SKM-1 treated with dmso at 0.1 percent for 144 hours (cell line): ENCODE data around the gene WDR3.

Source experiments
- DNase-seq: peaks from one replicate; lab custom pipeline; 2025; ENCODE audit not compliant: unreplicated experiment; lab: John Stamatoyannopoulos, UW

The WDR3 gene

DNA sequence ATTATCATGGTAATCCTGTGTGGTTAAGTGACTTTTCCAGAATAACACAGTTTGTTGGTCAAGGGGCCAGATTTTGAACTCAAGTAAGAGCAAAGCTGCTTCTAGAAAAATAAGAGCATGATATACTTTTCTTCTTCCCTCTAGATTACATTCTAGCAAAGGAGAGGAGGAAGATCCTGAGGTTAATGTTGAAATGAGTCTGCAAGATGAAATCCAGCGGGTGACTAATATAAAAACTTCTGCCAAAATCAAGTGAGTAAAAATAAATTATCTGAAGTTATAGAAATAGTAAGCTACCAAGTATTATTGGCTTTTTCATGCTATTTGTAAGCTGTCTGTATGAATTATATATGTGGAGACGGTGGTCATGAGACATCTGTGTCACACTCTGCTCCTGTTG is 12.8 kb downstream of the WDR3 start:
- DNase-seq, result no peak

DNA sequence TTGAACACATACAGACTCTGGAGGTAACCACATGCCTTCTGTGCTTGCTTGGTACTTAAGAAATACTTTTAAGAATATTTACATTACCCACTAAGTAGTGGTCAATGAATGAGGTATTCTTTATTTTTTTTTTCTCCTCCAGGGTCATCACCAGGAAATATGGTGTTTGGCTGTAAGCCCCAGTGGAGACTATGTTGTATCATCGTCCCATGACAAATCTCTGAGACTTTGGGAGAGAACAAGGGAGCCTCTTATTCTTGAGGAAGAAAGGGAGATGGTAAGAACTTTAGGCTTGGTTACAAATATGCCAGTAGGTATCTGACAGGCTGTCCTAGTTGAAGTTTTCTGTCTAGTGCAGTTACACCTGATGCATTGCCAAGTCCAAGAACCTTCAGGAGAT is 22.8 kb downstream of the WDR3 start:
- DNase-seq, result no peak

DNA sequence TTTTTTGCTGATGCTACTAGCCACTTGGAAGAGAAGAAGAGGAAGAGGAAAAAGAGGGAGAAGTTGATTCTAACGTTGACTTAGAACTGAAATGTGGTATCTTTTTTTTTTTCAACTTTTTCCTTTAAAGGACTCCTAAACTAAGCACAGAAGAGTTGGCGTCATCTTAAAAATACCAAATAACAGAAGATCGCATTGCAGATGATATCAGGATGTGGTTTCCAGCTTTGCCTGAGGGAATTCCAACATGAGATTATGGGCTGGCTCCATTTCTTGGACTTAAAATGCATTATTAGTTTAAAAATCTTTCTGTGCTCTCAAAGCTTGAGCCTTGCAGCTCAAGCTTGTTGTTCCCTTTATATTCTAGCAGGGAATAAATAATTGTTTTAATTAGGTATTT is 29.8 kb downstream of the WDR3 start:
- no peak for DNase-seq

DNA sequence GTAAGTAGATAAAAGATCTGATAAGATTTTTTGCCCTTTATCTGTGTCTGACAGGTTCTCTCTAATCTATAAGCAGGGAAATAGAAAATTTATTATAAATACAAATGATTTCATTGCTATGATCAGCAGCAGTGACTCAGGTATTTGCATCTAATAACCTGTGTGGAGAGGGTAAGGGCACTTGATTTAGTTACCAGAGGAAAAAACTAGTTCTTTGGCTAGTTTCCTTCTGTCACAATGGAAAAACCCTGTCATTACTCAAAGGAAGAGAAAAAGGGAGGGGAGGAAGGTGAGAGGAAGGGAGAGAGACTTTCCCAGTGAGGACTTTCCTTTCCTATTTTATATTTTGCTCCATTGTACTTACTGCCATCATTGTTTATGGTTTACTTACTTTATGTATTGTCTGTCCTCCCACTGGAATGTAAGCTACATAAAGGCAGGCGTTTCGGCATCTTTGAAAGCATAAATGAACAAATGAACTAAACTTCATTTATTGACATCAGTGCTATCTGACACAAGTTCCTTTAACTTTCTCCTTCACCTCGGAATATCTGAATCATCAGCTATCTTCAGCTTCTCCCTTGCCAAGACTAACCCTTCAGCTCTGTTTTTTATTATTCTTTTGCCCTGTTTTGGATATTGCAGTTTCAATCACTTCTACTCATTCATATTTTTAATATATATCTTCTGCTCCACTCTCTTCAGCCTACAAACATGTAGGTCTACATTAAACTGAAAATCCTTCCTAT is 34.9 kb downstream of the WDR3 start:
- no peak for DNase-seq

DNA sequence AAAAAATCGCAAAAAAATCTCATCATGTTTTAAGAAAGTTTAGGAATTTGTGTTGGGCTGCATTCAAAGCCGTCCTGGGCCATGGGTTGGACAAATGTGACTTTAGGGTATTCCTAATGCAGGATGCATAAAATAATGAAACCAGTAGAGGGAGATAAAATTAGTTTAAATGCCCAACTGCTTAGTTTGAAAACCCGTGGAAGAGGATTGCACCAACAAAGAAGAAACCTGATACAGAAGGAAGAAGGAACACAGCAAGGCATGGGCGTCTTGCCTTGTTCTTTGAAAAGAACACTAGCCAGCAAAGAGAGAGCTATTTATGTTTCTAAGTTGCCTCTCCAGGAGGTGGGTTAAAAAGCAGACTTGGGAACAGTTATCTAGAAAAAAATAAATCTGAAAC is 37.9 kb downstream of the WDR3 start:
- DNase-seq, result peak; percentile 22

DNA sequence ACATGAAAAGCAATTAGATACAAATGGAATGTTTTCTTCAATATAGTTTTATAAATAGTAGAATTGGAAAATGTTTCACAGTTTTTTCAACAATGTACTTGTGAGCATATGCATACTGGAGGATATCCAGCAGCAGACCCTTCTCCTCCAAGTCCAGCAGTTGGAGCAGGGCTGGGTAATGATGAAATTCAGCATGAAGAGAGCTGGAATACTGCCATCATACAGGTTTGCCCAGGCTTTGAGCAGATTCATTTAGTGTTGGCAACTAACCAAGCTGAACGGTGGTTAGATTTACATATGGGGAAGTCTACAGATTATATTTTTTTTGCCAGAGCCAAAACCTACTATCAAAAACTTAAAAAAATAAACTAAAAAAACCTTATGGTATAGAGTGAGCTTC is 38.3 kb downstream of the WDR3 start:
- no peak for DNase-seq

DNA sequence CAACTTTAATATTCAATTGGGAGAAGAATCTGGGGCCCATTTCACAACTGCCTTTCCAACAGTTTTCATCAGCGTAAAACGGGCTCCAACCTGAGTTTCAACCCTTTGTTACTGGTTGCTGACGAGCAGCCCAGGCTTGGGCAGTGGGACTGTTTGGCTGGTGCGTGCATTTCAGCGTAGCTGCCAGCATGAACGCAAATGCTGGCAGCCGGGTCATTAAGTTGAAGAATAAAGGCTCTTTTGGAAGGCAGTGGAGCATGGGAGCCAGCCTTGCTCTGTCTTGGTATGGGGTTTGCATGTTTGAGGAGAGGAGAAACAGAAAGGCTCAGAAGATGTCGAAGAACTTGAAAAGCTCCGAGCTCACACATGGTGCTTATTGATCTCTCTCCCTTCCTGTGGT is 40.7 kb downstream of the WDR3 start:
- DNase-seq, result no peak

DNA sequence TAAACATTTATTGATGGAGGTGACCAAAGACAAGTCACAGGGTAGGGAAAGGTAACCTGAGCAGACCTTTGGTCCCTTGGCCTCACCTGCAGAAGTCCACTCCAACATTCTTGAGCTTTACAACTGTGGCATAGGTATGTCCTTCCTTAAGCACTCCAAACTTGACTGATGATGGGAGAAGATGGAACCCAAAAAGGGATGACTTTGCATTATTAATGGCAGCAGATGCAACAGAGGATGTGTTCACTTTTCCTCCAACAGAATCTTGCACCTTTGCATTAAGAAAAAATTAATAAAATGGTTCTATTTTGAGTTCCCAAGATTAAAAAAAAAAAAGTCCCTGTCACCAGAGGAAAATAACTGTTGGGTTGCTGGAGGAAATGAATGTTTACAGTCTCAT is 42.2 kb downstream of the WDR3 start:
- DNase-seq, result no peak

DNA sequence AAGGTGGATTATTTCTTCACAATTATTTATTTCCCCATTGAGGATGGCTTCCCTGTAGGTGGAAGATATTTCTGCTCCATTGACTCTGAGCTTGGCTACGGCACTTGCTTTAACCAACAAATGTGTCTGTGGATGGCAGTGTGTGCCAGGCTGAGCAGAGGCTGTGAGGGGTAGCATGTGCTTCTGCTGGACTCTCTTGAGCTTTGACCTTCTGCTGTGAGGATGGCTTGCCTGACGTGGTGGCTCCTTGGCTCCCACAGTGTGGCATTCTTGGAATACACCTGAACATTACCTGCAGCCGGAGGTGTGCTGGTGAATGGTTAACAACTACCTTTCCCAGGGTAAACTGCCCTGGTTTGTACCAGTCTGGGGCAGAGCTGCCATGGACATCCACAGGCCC is 46.8 kb downstream of the WDR3 start:
- no peak for DNase-seq

DNA sequence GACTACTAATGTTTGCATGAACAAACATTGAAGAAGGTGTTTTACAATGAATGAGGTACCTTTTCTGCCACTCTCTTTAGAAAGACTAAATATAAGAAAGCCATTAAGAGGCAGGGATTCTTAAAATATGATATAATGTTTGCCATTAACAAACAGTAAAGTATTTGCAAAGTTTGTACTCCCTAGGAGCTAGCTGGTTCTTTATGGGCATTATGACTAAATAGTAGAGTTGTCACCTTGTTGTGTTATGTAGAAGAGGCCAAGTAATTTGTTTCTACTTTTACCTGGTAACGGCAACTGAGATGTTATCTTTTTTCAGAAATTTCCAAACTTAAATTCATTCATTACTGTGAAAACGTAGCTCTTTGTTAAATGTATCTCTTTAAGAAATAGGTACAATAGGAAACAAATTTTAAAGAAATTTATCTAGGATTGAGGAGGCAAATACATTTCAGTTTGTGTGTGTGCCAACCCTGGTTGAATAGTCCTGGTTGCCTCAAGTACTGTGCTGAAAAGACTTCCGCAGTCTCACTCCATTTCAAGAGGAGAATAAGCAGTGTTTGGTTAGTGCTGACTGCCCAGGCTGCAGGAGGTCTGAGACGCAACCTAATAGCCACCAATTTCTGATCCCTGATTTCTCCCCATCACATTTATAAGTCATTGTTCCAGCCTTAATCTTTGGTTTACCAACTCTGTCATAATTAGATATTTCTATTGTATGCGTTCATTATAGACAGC is 52.1 kb downstream of the WDR3 start:
- no peak for DNase-seq

DNA sequence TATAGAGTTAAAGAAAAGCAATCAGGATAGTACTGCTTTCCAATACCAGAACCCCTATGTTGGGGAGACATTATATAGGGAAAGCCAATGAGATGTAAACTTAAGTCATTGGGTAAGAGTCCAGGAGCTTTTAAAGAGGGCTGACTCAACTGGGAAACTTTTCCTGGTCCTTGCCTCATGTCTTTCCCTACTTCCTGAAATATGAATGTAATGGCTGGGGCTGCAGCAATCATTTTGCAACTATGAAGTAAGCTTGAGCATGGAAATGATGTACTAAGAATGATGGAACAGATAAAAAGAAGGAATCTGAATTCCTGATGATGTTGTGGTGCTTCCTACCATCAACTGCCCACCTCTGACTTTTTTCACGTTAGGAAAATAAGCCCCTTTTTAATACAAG is 55.7 kb downstream of the WDR3 start:
- no peak for DNase-seq

DNA sequence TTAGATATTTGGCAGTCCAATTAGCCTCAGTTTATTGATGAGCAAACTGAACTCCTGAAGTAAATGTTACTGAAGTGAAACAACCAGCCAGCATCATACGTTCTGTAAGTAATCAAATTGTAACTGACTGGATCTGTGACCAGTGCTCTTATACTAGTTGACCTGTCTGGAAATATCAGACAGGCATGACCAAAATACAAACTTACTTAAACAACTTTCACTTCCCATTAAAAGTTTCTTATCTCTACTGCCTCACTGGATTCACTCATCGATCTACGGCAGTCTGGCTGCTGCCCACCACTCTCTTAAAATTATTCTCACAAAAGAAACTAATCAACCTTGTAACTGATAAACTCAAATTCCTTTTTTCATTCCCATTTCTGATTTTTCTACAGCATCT is 56.4 kb downstream of the WDR3 start:
- no peak for DNase-seq

DNA sequence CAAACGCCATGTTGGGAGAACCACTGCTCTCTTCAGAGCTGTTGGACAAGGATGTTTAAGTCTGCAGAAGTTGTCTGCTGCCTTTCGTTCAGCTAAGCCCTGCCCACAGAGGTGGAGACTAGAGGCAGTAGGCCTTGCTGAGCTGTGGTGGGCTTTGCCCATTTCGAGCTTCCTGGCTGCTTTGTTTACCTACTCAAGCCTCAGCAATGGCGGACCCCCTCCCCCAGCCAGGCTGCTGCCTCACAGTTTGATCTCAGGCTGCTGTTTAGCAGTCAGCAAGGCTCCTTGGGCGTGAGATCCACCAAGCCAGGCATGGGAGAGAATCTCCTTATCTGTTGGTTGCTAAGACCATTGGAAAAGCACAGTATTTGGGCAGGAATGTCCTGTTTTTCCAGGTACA is 74.8 kb downstream of the WDR3 start:
- DNase-seq, result no peak

DNA sequence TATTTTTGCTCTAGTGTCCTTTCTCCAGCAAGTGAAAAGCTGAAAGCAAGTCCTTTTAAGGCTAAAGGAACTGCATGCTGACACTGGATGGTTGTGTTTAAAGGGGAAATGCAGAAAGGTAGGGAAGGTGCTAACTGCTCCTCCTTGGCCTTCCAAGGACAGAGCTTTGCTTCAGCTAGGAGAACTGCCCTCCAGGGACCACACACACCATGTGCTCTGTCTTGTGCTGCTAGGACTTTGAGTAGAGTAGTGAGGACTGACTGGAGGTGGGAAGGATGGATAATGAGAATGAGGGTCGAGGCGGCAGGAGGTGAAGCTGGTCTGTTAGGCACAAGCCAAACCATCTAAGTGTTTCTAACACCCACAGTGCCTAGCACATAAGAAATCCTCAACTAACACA is 77.9 kb downstream of the WDR3 start:
- no peak for DNase-seq

DNA sequence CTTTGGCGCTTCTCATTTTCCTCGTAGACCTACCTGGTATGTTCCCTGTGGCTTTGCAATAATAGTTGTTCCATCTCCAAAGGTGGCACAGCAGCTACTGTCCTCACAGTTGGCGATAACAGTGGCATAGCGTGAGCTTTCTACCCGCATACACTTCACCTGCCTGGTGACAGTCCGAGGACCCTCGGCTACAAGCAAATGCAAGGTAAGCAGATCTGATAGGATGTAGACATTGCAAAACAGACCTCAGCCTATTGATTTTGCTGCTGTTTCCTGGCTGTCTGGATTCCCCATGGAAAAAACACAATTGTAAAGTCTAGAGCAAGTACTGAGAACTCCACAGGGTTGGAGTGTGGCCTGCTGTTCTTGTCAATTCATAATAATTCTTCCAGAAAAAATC is 78.5 kb downstream of the WDR3 start:
- DNase-seq, result no peak

DNA sequence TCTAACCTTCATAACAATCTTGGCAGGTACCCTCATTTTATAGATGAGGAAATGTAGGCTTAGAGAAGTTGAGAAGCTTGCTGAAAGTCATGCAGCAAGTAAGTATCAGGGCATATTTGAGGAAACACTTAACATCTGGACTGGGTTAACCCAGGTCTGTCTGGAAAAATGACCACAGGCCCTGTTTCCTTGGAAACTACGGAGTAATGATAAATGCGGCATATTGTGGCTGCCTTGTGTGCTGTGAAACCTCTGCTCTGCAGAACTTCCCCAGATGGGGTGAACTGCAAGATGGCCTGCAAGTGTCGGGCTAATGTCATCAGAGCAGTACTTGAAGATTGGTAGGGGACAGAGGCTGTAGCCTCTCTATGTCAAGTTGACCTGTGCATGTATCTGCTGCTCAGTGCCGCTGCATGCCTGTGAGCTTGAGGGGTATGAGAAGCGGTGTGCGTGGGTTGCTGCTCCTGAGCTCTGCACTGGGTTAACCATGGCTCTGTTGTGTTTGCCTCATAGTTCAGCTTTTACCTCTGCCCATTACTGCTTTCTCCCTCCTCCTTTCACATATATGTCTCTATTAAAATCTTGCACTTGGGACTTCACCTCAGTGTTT is 83.1 kb downstream of the WDR3 start:
- DNase-seq, result no peak

DNA sequence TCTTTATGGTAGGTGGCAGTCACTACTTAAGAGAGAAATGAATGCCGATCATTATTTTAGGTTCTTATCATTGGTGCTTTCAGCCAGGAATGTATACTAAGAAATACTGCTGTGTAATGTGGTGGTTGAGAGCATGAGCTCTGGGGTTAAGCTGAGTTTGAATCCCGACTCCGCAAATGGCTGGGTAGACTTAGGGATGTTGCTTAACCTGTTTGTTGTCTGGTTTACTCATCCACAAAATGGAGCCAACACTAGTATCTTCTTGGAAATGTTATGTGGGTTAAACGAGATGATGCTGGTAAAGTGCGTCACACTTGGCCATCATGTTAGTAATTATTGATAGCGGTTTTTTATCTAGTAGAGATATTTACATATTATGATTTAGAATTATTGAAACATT is 83.8 kb downstream of the WDR3 start:
- DNase-seq, result no peak

DNA sequence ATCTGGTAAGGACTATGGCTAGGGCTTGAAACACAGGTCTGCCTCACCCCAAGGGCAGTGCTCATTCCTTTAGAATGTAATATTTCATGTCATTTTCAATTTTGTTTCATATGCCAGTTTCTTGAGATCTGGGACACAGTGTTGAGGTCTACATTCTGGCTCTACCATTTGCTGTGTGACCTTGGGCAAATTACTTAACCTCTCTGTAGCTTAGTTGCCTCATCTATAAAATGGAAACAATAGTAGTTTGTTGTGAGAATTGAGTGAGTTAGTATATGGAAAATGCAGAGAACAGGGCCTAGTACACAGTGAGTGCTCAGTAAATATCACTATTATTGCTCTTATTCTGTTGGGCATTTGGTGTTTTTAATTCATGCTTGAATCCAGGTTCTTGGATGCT is 84.4 kb downstream of the WDR3 start:
- DNase-seq, result no peak
